Measurements from ENCODE around the gene VEZT. TPM values are rescaled to one million over a fixed set of nuclear protein-coding genes. Genes with fewer than 3 reads are reported as not detected.

VEZT gene
- total RNA-seq, 1 experiment from 2014 or later, result 46.4 TPM

MicroRNAs within 50 kb of the gene (microRNA counts, 767-probe panel; counts per million panel counts)
- microRNA hsa-miR-331-3p (not detected), microRNA hsa-miR-331-5p (not detected)

Small RNA genes within 50 kb of the gene (microRNA-seq; reads per million reads assigned to microRNA genes)
- 243 reads per million, percentile 69 among the genes with 10 or more reads in this experiment for gene MIR331 (ENCODE audit: borderline number of aligned reads)
- not detected for gene MIR3685 (ENCODE audit: borderline number of aligned reads)

Other genes with a start within 250 kb of the VEZT start
- 79.7 TPM for gene NDUFA12, start 214.1 kb upstream of the VEZT start, total RNA-seq (2021; ENCODE audit: unreplicated experiment)
- gene NR2C1, start 144.2 kb upstream of the VEZT start, total RNA-seq (2021; ENCODE audit: unreplicated experiment), result 33.7 TPM
- gene FGD6, start 340 bp upstream of the VEZT start, total RNA-seq (2021; ENCODE audit: unreplicated experiment), result 18.2 TPM

Data from HCT116 (cell line).